H4 (cell line): ENCODE results near the gene PHF13. TPM values are rescaled to one million over a fixed set of nuclear protein-coding genes. Genes with fewer than 3 reads are reported as not detected.
"Not testable (repeated sequence)": the region's sequence is repeated elsewhere in the genome, so short reads cannot be mapped to it uniquely, and the experiment has no call there.

Source experiments
- DNase-seq: peaks from one replicate; pipeline ENCODE4 v3.0.0-alpha.2; 2015; ENCODE audit warnings: low spot score
- total RNA-seq: library from RNA; depleted of rRNA; stranded (reverse); fragments of >200 nt; shearing (Covaris generic); gene quantifications from 2 replicates; pipeline ENCODE4 v1.2.3, GENCODE V29; 2014

Gene PHF13
- total RNA-seq, 1 experiment from 2014 or later = 7.8 TPM

DNA sequence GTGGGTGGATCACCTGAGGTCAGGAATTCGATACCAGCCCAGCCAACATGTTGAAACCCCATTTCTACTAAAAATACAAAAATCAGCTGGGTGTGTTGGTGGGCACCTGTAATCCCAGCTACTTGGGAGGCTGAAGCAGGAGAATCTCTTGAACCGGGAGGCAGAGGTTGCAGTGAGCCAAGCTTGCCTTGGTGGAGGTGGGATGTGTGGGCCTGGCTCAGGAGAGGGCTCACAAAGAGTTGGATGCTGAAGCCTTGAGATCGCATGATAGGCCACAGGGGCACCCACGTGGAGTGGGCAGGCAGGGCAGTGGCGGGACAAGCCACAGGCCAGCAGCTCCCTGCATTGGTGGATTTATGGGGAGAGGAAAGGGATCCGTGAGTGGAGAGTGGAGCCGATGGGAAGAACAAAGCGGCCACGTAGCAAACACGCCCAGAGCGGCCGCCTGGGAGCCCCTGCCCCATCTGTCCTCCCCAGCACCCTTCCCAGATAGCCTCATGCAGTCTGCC lies 15.5 kb downstream of the PHF13 start:
- DNase-seq = no peak

DNA sequence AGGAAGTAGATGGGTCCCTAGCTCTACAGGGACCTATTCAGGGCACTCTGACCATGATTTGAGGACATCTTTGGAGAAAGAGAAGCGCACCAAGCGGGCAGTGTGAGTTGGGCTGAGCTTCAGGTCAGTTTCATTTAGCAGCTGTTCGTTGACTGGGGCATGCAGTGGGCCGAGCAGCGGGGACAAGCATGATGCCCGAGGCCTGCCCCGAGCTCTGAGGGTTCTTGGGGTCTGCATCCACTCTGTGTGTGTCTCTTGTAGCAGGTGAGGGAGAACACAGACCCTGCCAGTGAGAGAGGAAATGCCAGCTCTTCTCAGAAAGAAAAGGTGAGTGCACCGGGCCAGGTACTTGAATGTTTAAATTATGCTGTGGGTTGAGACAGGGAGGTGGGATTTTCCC lies 16.5 kb downstream of the PHF13 start:
- DNase-seq = no peak

DNA sequence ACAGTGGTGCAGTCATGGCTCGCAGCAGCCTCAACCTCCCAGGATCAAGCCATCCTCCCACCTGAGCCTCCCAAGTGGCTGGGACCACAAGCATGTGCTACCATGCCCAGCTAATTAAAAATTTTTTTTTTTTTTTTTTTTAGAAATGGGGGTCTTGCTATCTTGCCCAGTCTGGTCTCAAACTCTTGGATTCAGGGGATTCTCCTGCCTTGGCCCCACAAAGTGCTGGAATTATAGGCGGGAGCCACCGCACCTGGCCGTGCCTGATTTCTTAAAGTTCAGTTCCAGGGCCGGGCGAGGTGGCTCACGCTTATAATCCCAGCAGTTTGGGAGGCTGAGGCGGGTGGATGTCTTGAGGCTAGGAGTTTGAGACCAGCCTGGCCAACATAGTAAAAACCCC lies 17.5 kb downstream of the PHF13 start:
- DNase-seq = no peak

DNA sequence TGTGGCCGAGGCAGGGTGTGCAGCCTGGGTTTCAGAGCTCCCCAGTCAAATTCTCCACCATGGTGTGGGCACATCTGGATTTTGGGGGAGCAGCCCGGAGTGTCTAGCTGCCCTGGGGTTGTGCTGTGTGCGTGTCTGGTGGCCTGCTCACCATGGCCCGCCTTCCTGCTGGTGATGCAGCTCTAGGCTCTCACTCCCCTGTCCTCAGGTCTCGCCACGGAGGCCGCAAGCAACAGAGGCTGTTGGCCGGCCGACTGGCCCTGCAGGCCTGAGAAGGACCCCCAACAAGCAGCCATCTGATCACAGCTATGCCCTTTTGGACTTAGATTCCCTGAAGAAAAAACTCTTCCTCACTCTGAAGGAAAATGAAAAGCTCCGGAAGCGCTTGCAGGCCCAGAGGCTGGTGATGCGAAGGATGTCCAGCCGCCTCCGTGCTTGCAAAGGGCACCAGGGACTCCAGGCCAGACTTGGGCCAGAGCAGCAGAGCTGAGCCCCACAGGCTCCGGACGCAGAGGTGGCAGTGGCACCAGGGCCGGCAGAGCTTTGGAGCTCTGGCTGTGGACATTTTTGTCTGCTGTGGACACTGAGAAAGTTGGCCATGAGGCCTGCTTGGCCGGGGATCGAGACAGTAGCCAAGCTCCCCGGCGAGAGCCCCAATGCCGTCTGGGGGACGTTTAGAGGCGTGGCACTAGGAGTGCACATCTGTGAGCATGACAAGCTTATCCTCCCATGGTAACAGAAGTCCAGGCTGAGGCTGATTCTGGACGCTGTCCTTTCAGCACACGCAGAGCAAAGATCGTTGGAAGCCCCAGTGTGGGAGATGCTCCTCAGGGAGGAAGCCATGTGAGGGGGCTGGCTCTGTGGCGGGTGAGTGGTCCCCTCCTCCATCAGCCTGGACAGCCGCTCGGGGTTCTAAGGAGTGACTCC lies 19.3 kb downstream of the PHF13 start:
- DNase-seq = no peak

DNA sequence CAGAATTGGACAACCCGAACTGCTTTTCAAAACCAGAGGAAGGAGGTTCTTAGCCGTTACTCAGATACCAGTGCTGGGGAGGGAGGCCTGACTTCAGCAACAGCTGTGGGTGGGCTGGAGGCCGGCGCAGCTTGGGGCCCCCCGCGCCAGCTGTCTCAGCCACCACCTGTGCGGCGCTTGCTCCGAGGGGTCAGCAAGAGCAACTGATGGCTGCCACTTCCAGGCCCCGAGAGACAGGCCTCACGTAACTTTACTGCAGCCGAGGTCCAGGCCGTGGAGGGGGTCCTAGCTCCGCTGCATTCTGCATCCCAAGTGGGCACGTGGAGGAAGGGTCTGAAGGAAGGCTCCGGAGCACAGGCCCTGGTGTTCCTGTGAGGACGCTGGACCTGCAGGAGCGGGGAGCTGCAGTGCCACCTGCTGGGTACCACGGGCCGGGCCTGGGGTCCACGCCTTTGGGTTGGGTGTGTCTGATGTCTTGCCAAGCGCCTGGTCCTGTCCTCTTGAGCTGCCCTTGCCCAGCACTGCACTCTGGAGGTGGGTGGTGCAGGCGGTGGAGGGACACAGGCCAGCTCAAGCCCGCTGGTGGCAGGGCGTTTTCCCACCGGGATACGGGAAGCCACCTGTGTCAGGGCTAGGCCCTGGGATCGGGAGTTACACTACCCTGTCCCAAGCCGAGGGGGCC lies 21.0 kb downstream of the PHF13 start:
- peak; percentile 15 for DNase-seq

DNA sequence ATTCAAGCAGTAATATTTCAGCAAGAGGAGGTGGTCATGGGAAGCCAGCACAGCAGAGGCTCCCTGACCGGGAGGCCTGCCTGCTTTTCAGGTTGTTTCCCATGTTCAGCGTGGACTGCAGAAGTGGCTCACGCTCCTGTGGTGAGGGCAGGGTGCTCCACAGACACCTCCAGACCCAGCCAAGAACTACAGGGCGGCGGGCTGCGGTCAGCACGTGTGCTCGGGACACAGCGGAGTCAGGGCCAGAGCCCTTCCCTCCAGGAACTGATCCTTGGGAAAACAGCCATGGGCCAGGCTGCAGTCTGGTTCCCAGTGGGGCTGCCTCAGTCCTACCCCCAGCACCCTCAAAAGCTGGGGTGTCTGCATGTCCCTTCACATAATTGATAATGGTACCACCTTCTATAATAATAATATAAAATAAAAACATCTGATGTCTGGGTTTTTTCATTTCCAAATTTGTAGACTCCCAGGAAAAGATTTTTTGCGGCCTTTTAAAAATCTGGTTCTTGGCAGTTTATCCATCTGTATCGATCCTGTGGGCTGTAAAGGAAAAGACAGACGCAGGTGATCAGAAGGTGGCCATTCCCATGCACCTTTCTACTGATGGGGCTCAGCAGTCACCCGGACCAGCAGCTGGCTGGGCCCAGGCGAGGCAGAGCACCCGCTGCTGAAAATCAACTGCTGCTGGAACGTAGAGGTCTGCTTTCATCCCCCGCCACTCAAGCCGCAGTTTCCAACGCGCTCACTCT lies 21.8 kb downstream of the PHF13 start:
- DNase-seq = no peak

DNA sequence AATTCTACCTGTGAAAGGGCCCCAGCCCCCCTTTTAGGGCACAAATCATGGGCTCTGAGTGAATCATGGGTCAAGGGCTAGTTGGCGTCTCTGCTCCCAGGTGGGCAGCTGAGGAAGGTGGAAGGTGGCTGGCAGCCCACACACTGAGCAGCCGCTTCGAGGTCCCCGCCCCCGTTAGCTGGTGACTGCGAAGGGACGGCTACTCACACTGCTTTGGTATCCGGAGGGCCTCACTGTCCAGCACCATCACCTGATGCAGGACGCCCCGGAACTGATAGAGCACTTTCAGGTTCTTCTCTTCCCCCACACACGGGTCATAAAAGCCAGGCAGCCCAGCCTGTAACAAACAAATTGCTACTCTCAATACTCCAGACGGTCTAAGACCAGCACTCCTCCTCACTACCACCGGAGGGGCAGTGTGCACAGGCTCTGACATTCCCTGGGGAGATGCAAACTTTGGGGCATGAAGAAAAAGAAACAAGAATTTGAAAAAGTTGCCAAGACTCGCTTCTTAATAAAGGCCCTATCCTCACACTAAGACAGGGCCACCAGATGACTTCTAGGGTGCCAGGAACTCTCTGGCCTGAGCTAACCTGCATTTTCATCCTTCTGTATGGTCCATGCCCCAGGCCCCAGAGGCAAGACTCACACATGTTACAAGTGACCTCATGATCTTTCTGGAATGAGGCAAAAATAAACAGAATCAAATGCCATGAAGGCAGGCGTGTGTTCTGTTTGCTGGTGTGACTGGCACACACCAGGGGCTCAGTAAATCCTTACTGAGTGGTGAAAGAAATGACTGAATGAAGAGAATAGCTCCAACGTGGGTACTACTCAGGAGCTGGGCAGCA lies 22.6 kb downstream of the PHF13 start:
- no peak for DNase-seq

DNA sequence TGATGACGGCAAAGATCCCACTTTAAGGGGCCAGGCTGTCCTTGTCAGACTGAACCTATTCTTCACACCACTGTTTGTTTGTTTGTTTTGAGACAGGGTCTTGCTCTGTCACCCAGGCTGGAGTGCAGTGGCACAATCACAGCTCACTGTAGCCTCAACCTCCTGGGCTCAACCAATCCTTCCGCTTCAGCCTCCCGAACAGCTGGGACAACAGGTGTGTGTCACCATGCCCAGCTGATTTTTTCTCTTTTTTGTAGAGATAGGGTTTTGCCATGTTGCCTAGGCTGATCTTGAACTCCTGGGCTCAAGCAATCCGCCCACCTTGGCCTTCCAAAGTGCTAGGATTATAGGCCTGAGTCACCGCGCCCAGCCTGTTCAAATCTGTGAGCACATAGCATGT lies 23.2 kb downstream of the PHF13 start:
- DNase-seq = not testable (repeated sequence)

DNA sequence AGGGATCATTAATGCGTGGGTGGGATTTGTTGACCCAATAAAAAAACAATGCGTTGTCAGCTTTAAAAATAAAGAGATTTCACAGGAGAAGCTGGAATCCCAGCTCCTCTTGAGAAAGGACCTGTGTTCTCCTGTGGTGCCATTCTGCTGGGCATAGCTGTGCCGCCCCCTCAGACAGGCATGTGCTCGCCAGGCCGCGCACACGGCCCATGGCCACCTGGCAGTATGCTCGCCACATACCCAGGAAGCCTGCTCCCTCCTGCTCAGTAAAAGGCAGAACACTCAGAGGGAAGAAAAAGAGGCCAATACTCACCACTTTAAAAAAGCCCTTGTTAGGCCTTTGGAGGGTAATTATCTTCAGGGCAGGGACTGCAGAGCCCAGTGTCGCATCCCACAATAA lies 24.2 kb downstream of the PHF13 start:
- no peak for DNase-seq

DNA sequence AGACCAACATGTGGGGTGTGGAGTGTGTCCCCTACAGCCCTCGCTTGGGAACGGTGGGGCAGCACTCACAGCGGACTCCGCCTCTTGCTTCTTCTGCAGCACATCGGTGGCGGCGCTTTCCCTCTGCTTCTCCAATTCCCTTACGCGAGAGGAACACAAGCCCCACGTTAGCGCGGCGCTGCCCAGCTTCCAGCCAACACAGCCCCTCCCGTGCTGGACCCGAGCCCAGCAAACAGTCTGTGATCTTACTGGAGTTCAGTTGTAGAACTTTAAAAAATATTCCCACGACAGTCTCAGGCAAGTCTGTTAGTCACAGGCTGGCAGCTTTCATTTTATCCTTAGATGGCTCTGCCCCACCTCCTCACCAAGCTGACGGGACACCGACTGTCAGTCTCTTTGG lies 24.7 kb downstream of the PHF13 start:
- DNase-seq = no peak

DNA sequence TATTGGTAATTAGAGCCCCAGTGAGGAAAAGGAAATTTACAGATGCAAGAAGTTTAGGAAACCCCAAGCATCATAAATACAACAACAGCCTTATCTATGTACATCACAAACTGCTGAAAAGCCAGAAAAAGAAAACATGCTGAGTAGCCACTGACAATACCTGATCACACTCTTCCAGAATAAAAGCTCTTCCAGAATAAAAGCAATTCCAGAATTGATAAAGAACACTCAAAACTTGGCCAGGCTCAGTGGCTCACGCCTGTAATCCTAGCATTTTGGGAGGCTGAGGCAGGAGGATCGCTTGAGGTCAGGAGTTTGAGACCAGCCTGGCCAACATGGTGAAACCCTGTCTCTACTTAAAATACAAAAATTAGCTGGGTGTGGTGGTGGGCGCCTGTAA lies 27.3 kb downstream of the PHF13 start:
- DNase-seq = not testable (repeated sequence)

DNA sequence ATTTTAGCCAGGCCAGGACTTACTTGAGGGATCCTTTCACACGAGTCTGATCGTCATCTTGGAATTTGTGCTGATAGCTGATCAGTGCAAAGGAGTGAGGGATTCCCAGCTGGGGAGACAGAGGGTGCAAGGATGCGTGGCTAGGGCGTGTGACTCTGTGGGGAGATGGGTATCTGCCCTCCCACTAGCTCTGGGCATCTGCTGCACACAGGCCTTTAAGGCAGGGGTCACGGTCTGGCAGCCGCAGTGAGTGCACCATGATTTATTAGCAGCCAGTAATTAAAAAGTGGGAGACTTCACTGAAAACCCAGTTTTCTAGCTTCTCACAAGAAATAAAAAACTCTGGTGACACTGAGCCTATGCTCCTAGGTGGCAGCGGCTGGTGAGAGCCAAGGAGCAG lies 31.5 kb downstream of the PHF13 start:
- no peak for DNase-seq

DNA sequence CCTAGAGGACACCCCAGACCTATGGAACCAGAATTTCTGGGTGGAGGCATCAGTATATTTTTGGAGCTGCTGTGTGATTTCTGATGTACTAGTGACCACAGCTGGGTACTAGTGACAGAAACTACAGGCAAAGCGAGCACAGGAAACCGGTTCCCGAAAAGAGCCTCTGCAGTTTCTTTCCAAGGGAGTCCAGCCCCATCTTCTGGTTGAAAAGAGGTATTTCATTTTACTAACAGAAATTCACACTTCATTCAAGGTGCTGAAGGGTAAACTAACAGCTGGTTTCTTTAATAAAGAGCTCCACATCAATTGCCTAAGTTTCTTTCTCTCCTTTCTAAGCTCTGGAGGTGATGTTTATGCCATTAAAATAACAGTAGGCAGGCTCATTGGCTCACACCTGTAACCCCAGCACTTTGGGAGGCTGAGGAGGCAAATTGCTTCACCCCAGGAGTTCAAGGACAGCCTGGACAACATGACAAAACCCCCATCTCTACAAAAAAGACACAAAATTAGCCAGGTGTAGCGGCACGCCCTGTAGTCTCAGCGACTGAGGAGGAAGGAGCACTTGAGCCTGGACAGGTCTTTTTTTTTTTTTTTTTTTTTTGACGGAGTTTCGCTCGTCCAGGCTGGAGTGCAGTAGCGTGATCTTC lies 33.1 kb downstream of the PHF13 start:
- no peak for DNase-seq

DNA sequence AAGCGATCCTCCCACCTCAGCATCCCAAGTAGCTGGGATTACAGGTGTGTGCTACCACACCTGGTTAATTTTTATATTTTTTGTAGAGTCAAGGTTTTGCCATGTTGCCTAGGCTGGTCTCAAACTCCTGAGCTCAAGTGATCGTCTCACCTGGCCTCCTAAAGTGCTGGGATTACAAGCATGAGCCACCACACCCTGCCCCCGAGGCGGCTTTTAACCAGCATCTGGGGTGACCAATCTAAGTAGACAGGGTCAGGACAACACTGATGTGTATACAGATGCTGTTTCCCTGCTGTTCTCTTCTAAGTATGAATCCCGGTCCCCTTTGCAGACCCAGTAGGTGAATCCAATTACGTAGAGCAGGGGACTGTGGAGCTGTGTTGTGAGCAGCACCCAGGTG lies 35.0 kb downstream of the PHF13 start:
- no peak for DNase-seq

DNA sequence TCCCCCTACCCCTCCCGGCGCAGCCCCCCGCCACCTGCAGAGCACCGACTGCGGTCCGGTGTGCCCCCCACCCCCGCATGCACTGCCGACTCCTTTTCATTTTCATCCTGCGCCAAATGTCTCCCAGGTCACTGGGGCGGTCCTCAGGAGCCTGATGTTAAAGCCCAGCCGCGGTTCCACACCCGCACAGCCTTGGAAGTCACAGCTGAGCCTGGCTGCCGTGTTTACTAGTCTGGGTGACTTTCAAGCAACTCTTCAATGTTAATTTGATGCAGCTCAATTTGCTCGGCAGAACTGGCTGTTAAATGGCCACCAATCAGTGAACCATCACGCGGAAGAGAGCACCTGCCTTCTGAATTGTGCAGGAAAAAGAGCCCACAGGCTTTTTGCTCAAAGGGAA lies 38.4 kb downstream of the PHF13 start:
- DNase-seq = no peak

DNA sequence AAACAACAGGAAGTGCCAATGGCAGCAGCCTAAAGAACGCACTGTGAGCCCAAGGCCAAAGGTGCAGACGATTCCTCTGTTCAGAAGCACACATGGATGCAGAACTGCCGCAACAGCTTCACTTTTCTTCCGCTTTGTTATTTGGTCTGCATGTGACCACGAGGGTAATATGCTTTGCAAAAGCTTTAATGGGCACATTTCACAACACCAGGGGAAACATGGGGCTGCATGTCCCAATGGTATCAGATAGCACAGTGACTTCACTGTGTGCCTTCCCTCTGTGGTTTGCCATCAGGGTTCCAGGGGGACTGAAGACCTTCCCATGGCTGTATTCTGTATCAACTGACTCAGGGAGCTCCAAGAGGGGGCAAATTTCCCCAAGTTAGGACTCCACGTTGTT lies 39.5 kb downstream of the PHF13 start:
- no peak for DNase-seq

DNA sequence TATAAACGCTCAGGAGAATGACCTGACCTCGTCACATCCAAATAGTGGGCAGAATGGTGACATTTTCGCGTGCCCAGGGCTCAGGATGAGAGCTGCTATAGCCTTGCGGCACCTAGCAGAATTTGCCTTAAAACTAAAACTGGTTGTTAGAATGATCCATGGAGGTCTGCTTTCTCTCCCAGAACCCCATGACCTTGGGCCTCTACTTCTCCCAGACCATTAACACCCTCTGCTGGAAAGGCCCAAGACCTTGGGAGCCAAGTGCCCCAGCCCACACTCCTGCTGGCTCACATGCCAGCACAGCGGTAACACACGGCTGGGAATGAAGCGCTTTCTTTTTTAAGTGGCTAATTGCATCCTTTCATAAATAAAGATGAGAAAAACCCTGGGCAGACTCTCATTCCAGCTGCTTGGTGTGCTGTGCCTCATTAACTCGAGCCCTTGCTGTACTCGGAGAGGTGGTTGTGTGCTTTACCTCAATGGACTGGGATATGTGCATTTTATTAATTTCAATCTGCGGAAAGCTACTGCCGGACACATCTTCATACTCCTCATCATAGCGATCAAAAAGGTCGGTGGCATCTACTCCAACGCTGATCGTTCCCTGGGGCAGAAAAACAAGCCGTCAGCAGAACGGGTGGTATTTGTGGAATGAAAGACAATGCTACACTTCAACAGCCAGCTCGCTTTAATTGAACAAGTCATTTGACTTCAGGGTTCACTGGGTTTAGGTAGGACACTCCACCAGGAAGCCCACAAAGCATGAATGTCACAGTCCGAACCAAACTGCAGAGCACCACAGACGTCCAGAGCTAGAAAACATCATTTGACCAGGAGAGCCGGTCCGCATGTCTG lies 40.1 kb downstream of the PHF13 start:
- DNase-seq = no peak

DNA sequence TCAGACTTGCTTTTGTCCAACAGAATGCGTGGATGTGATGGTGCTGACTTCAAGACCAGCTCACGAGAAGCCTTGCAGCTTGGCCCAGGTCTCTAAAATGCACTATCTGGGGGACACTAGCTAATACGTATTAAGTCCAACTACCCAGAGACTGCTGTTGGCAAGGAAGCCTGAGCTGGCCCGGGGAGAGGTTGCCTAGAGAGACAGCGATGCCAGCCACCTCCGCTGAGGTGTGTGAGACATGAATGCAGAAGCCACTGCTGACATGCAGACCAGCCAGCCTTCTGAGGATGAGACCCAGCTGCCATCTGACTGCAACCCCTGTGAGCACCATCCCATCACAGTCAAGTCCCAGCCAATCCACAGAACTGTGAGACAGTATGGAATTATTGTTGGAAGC lies 43.6 kb downstream of the PHF13 start:
- no peak for DNase-seq

DNA sequence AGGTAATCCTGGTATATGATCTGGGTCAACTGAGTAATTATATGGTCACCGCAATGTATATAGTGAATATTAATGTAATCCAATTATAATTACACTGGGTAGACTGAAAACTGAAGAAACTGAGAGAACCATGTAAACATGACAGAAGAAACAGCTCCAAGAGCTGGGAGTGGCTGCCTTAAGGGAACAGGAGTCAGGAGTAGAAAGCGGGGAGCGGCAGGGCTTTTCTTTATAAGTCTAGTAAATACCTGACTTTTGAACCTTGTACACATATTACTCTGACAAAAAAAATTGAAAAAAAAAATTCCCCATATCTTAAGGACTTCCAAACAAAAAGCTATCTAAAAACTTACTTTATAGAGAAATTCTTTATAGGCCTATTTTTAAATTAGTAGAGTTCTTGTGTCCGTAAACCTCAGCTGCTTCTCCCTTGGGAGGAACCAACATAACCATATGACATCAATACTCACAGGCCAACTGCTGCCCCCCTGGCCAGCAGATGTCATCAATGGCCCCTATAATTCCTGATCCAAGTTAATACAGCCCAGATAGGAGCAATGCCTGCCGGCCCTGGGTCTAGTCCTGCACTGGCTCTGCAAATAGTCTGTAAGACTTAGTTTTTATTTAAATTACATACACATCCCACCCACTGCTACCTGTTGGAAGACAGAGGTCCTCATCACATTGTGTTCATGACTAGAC lies 45.0 kb downstream of the PHF13 start:
- no peak for DNase-seq
